GM21576 (cell line): Measurements from ENCODE around the gene SYPL1.

Source experiments
- ATAC-seq: cut with Tn5 transposase; IDR thresholded peaks from one replicate; pipeline ENCODE4 v1.9.1; 2021; ENCODE audit warnings: mild to moderate bottlenecking, moderate library complexity; ENCODE audit not compliant: unreplicated experiment

Gene SYPL1

GRCh38 chr7:106068986-106069385 is 43.1 kb downstream of the SYPL1 start:
- no peak for ATAC-seq

DNA sequence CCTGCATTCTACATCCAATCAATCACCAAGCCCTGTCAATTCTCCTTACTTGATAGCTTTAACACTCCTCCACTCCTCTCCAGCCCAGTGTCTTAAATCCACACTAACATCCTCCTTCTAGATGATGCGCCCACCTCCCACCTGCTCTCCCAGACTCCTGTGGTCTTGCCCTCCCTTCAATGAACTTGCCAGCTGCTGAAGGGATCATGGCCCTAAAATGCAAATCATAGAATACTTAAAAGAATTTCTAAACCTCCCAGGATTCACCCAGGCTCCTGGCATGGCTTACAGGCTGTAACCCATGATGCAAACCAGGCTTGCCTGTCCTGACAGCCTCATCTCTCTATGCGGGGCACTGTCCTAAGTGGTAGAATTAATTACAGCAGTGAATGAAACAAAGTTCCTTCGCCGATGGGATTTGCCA is 43.6 kb downstream of the SYPL1 start:
- ATAC-seq = no peak

- no peak for ATAC-seq
Observed at GRCh38 chr7:106067678-106068077, 44.4 kb downstream of the SYPL1 start.

DNA sequence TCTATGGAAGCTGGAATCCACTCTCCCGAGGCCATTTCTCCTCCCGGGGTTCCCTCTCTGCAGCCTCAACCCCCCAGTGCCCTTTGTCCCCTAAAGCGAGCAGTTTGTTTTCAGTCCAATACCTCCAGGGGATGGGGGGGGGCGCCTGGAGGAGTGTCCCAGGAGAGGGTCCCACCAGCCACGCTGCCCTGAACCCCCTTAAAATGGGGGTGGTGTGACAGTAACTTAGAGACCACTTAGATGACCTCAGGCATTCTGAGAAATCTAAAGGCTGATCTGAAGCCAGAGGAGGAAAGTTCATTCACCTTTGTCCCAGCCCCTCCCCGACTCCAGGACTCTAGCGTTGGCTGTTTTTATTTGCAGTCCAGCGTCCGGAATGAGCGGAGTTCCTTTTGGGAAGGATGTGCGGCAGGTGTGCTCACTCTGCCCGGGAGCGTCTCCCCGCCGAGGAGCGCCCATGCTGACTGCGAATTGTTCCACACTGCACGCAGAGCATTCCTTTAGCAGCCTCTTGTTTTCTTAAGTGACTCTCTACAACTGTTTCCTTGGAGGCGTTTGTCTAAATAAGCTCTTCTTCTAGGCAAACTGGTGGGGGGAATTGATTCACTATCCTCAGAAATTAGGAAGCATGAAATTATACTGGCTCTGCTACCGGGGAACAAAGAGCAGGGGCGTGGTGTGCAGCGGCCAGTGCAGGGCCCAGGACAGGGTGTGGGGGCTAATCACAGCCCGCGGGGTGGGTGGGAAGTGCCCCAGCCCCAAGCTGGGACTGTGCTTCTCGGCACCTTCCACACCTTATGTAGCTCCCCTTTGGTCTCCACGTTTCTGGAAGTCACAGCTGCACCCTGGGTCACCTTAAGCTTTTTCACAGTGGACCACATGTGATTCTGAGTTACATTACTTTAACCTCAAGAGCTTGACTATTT is 46.3 kb downstream of the SYPL1 start:
- no peak for ATAC-seq

DNA sequence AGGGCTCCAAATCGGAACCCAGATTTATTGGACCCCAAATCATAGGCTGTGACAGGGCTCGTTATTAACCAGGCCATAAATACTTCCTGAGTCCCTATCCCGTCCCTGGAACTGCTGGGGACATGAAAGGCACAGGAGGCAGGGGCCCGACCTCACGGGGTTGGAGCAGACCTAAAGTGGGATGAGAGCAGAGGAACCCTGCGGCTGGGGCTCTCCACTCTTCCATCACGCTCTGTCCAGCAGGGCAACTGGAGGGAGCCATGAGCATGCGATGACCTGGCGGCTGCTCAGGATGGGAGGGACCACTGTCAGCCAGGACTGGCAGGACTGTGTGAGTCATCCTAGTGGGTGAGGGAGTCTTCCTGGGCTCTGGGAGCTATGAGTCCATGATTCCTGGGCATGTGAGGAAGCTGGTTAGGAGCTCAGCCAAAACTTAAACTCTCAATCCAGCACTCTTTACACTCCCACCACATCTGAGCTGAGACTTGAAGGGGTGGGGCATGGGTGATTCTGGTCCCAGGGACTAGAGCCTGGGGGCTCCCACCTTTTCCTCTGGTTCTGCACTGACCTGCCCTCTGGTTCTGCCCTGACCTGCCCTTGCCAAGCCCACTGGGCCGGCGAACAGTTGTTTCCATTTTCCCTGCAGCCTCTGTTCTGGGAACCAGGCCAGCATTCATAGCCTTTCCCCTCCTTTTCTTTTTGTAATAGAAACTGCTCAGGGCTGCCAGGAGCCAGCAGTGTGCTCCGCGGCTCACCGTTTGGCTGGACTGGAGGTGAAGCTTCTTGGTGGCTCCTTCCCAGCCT is 47.1 kb downstream of the SYPL1 start:
- ATAC-seq = no peak

GRCh38 chr7:106064316-106064715 is 47.8 kb downstream of the SYPL1 start:
- no peak for ATAC-seq

DNA sequence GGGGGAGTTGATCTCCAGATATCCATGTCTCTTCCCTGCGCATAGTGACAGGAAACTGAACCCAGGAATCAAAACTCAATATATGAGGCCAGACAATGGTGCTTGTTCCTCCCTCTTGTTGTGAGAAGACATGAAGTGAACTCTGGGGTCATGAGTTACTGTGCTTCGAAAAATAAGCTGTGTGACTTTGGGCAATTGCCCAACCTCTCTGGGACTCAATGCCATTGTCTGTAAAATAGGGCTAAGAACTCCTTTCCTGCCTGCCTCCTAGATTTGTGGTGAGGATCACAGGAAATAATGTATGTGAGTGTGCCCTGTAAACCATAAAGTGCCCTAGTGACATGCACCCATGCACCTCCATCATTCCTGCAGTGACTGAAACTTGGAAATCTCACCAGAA is 48.4 kb downstream of the SYPL1 start:
- no peak for ATAC-seq

GRCh38 chr7:106063024-106063423 is 49.1 kb downstream of the SYPL1 start:
- no peak for ATAC-seq

DNA sequence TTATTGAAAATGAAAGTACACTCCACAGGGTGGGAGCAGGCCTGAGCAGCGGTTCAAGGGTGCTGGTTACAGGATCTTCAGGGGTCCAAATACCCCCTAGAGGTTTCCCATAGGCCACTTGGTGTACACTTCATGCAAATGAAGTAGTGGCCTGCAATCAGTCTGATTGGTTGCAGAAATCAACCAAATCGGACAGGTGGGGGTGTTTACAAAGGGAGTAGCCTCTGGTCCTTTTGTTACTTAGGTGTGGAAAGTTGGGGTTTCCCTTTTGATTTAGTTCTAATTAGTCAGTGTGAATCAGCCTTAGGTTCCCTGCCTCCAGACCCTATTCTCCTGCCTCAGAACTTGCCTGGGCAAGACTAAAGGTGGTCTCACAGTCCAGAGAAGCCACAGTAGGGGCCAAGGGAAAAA is 49.6 kb downstream of the SYPL1 start:
- no peak for ATAC-seq

GRCh38 chr7:106062006-106062405 is 50.1 kb downstream of the SYPL1 start:
- no peak for ATAC-seq

DNA sequence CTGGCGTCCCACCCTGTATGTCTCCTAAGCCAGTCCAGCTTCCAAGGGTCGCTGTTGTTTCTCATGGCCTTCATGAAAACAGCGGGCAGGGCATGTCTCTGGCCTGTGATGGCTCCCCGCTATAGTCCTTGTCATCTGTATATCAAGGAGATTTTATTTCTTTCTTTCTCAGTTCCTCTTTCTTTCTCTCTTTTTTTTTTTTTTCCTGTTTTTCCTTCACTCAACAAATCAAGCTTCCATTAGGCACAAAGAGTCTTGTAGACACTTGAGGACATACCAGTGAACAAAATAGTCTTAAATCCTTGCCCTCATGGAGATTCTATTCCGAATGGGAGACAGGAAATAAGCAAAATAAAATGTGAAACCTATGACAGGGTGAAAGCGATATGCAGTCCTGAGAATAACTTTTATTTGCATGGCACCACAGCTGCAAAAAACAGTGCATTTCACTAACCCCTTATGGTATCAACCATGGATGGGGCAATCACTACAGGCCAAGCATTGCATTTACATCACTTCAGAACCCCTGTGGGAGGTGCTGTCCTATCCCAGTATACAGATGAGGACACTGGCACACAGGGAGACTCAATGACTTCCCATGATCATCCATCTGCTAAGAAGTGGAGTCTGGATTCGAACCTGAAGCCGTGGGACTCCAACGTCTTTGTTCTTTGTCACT is 50.7 kb downstream of the SYPL1 start:
- peak; percentile 25 for ATAC-seq

- no peak for ATAC-seq
Observed at GRCh38 chr7:106060394-106060920, 51.7 kb downstream of the SYPL1 start.

- no peak for ATAC-seq
Observed at GRCh38 chr7:106059556-106059955, 52.6 kb downstream of the SYPL1 start.

- no peak for ATAC-seq
Observed at GRCh38 chr7:106058928-106059324, 53.2 kb downstream of the SYPL1 start.

GRCh38 chr7:106057962-106058927 is 53.9 kb downstream of the SYPL1 start:
- peak; percentile 57 for ATAC-seq

DNA sequence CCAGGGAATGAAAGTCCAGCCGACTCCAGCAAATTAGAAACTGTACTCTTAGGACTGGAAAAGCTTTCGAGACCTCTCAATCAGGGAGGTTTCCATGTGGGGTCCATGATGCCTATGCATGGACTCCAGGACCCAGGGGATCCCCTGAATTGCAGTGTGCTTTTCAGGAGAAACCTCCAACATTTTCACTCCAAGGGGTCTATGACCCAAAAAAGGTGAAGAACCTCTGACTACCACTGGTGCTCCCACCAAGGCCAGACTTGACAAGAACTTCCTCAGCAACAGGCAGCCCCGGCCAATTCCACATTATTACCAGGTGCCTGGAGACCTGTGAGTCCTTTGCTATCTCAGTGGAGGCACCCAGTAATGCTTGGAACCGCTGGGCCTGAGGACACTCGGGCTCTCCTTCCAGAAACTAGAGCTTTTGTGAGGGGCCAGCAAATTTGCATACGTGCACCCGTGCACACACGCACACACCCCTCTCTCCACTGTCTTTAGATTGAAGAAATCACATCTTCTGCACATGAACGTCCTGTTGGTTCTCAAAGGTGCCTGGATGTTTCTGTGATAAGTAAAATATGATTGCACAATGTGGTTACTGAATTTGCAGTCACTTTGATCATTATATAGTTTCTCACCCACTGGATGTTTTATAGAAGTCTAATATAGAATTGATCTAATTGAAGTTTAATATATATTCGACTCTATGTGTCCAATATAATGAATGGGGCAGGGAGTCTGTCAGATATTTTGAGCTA is 54.7 kb downstream of the SYPL1 start:
- no peak for ATAC-seq

- peak; percentile 37 for ATAC-seq
Observed at GRCh38 chr7:106056513-106057203, 55.5 kb downstream of the SYPL1 start.

DNA sequence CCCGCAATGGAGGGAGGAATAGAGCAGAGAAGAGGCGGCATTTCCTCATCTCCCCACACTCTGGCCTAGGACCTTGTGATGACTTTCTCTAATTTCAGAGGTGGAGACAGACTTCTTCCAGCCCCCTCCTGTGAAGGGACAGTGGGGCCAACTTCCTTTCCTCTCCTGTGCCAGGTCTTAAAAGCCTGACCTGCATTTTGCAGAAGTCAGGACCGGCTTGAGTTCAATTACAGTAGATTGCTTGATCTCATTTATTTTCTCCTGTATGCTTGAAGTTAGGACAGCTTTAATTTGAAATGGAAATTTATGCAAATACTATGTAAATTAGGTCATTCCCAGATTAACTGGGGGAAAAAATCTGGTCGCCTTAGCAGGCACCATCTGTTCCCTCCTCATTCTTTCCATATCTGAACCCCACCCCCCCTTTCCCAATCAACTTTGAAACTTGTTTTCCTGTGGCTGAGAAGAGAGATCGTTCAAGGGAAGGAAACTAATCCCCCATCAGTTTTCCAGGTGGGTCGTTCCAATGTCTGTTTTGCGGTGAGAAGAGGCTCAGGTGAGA is 57.1 kb downstream of the SYPL1 start:
- ATAC-seq = no peak
